Esophagus (tissue), 2 donors: ENCODE data around the gene CFAP54. TPM values are rescaled to one million over a fixed set of nuclear protein-coding genes. Genes with fewer than 3 reads are reported as not detected.
"Not testable (repeated sequence)": the region's sequence is repeated elsewhere in the genome, so short reads cannot be mapped to it uniquely, and the experiment has no call there.

Source experiments
- H3K27ac ChIP-seq, 2 donors: one replicate each; pipeline ENCODE4 v1.5.1; 2013; ENCODE audit warnings: low read depth in 2 of 2, mild to moderate bottlenecking in 2 of 2, inconsistent platforms in 1 of 2, low read length in 1 of 2, moderate library complexity in 1 of 2
- H3K27me3 ChIP-seq, 2 donors: one replicate each; pipeline ENCODE4 v1.6.1; 2013; ENCODE audit warnings: low read length in 2 of 2, control low read depth in 1 of 2, mild to moderate bottlenecking in 1 of 2; ENCODE audit not compliant: insufficient read depth in 2 of 2, control insufficient read depth in 1 of 2
- H3K36me3 ChIP-seq, 2 donors: one replicate each; pipeline ENCODE4 v1.6.1; 2013; ENCODE audit warnings: low read length in 1 of 2; ENCODE audit not compliant: control insufficient read depth in 2 of 2, insufficient read depth in 2 of 2
- H3K4me1 ChIP-seq, 2 donors: one replicate each; pipeline ENCODE4 v1.6.1; 2013; ENCODE audit warnings: low read length in 1 of 2; ENCODE audit not compliant: control insufficient read depth in 2 of 2, insufficient read depth in 2 of 2
- H3K4me3 ChIP-seq, 2 donors: one replicate each; pipeline ENCODE4 v1.5.1; 2013; ENCODE audit warnings: low read length in 2 of 2, mild to moderate bottlenecking in 2 of 2, low read depth in 1 of 2, moderate library complexity in 1 of 2
- H3K9me3 ChIP-seq, 2 donors: one replicate each; pipeline ENCODE4 v1.6.1; 2013; ENCODE audit warnings: mild to moderate bottlenecking in 2 of 2, low read depth in 1 of 2, low read length in 1 of 2, moderate library complexity in 1 of 2; ENCODE audit not compliant: control insufficient read depth in 2 of 2, insufficient read depth in 1 of 2
- WGBS, 2 donors: extraction: QIAGEN DNeasy Blood & Tissue Kit; methylation state at CpG; one replicate each; pipeline ENCODE4 v1.1.7; 2013; 5-methylcytosine and 5-hydroxymethylcytosine counted together
- polyA plus RNA-seq, 2 donors: library from polyadenylated mRNA; stranded (reverse); fragments of 200-250 nt; gene quantifications; one replicate each; pipeline ENCODE4 v1.2.3, GENCODE V29; 2013
- donor health status: healthy with polysubstance abuse.
- donor health status: Bipolar disorder and iron deficiency.

CFAP54 gene
- polyA plus RNA-seq, 2 donors = 0.06 to 0.08 TPM

DNA sequence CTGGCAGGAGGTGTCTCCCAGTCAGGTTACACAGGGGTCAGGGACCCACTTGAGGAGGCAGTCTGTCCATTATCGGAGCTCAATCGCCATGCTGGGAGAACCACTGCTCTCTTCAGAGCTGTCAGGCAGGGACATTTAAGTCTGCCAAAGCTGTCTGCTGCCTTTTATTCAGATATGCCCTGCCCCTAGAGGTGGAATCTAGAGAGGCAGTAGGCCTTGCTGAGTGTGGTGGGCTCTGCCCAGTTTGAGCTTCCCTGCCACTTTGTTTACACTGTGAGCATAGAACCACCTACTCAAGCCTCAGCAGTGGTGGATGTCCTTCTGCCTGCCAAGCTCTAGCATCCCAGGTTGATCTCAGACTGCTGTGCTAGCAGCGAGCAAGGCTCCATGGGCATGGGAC is 115.0 kb downstream of the CFAP54 start:
- not testable (repeated sequence) for H3K4me1 ChIP-seq, H3K36me3 ChIP-seq, H3K27me3 ChIP-seq, H3K4me3 ChIP-seq, H3K27ac ChIP-seq, H3K9me3 ChIP-seq
- 90 to 92% methylated on average over 3 of the region's 3 CpGs for WGBS, 2 donors

DNA sequence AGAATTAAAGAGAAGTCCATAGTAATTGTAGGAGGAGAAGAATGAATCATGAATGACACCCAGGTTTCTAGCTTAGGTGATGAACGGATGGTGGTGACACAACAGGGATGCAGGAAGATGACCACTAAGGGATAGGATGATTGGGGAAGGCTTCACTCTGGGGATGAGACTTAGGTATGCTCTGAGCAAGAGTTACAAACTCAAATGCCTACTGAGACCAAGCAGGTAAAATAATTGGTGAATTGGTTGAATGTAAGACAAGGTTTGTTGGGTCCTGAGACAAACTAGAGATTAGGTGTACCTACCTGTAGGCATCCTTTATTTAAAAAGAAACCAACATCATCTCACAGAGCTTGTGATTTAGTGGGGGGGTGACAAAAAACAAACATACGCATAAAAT is 116.3 kb downstream of the CFAP54 start:
- whole genome bisulfite sequencing, 2 donors = 92 to 93% methylated on average over 2 of the region's 2 CpGs
- Histone ChIP-seq H3K9me3 (no peaks in the 10 kb centered on the region), H3K27me3 (no peaks in the 10 kb centered on the region)

DNA sequence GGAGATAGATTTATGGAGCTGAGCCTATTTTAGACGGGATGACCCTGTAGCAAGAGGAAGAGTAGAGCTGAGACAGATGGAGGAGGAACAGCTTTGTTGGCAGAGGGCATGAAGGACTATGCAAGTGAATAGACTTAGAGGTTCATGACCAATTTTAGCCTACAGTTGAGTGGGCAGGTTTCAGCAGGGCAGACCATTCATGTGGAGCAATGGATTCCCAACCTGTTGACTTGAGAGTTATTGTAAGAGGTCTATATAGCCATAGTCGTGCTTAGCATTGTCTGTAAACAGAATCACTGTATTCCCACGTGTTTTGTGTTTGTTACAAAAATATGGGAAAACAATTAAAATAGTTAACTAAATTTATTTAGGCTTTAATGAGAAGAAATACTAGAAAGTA is 116.8 kb downstream of the CFAP54 start:
- Histone ChIP-seq H3K27ac (no peak overlapping the region), H3K4me3 (no peak overlapping the region), H3K4me1 (no peaks in the 10 kb centered on the region), H3K9me3 (no peaks in the 10 kb centered on the region), H3K36me3 (no peaks in the 10 kb centered on the region), H3K27me3 (no peaks in the 10 kb centered on the region)
- 64 to 69% methylated on average over 3 of the region's 3 CpGs for WGBS, 2 donors

More for the DNA sequence above, 116.3 kb downstream of the CFAP54 start:
- Histone ChIP-seq H3K4me3 (no peak overlapping the region), H3K36me3 (no peaks in the 10 kb centered on the region), H3K4me1 (no peaks in the 10 kb centered on the region), H3K27ac (no peak overlapping the region)

GRCh38 chr12:96606644-96607043 is 117.3 kb downstream of the CFAP54 start:
- no peaks in the 10 kb centered on the region for H3K9me3 ChIP-seq
- H3K4me1 ChIP-seq = no peaks in the 10 kb centered on the region
- no peak overlapping the region for H3K4me3 ChIP-seq
- H3K27me3 ChIP-seq = no peaks in the 10 kb centered on the region
- WGBS, 2 donors = 67 to 68% methylated on average over 4 of the region's 4 CpGs
- H3K27ac ChIP-seq = no peak overlapping the region
- no peaks in the 10 kb centered on the region for H3K36me3 ChIP-seq

DNA sequence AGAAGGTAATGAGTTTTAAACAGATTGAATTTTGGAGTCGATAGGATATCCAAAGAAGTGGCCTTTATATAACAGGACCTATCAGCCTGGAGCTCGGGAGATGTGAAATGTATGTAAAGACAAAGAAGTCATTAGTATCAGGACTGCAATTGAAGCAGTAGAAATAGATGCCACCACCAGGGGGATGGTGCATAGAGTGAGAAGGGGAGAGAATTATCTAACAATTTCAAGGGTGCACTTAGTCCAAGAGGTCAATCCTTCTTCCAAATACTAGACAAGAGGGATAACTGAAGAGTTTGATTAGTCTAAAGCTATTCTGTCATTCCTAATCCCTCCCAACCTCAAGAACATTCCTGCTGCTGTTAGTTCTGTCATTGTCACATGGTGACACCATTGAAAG is 127.8 kb downstream of the CFAP54 start:
- Histone ChIP-seq H3K9me3 (no peaks in the 10 kb centered on the region), H3K27me3 (no peaks in the 10 kb centered on the region), H3K27ac (no peak overlapping the region), H3K4me1 (no peaks in the 10 kb centered on the region), H3K4me3 (no peak overlapping the region), H3K36me3 (no peaks in the 10 kb centered on the region)
- WGBS, 2 donors = 85 to 89% methylated on average over 2 of the region's 2 CpGs

- H3K4me1 ChIP-seq = no peaks in the 10 kb centered on the region
- H3K27ac ChIP-seq = no peak overlapping the region
- H3K36me3 ChIP-seq = no peaks in the 10 kb centered on the region
- no peaks in the 10 kb centered on the region for H3K9me3 ChIP-seq
- H3K4me3 ChIP-seq = no peak overlapping the region
- no peaks in the 10 kb centered on the region for H3K27me3 ChIP-seq
These were observed 133.8 kb downstream of the CFAP54 start for GRCh38 chr12:96623155-96623554.

DNA sequence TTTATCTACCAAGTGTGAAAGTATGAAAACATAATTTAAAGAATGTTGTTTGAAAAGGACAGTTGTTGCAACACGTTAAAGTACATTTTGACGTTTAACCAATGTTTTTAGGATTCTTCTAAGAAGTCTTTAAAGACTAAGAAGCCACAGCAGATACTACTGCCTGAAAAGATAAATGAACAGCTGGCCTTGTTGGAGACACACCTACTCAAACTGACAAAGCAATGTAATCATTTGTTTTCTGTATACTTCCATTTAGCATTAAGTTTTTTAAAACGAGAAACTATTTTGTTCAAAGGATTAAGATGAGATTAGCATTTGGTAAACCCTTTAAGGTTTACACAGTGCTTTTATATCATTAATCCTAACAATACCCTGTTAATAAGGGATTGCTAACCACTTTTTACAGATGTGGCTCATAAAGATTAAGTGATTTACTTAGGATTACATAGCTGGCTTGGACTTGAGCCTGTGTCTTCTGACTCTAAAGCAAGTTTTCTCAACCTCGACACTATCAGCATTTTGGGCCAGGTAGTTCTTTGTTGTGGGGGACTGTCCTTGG is 134.4 kb downstream of the CFAP54 start:
- Histone ChIP-seq H3K27me3 (no peaks in the 10 kb centered on the region), H3K9me3 (no peaks in the 10 kb centered on the region), H3K36me3 (no peaks in the 10 kb centered on the region), H3K4me1 (no peaks in the 10 kb centered on the region), H3K4me3 (no peak overlapping the region), H3K27ac (no peak overlapping the region)
- WGBS, 2 donors = 29 to 40% methylated on average over 4 of the region's 4 CpGs

DNA sequence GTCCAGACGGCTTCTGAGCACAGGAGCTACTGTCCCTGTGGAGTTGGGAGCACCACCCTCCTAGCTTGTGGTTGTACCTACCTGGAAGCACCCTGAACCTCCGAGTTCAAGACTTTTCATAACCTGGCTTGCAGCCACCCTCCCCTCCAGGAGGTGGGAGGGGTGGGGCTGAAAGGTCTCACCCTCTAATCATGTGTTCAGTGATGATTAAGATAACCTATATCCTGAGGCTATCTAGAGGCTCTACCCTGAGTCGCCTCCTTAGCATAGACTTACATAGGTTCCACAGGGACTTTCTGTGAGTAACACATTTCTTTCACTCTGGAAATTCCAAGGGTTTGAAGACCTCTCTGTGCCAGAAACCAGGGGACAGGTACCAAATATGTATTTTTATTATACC is 146.5 kb downstream of the CFAP54 start:
- Histone ChIP-seq H3K4me3 (no peak overlapping the region), H3K4me1 (no peaks in the 10 kb centered on the region), H3K27ac (no peak overlapping the region), H3K36me3 (no peaks in the 10 kb centered on the region), H3K9me3 (no peaks in the 10 kb centered on the region), H3K27me3 (no peaks in the 10 kb centered on the region)
- 71 to 80% methylated on average over 3 of the region's 3 CpGs for WGBS, 2 donors

- no peaks in the 10 kb centered on the region for H3K27me3 ChIP-seq
- H3K27ac ChIP-seq = no peak overlapping the region
- H3K9me3 ChIP-seq = no peaks in the 10 kb centered on the region
- H3K4me1 ChIP-seq = no peaks in the 10 kb centered on the region
- WGBS, 2 donors = 91% methylated on average over 5 of the region's 5 CpGs
- no peak overlapping the region for H3K4me3 ChIP-seq
- H3K36me3 ChIP-seq = no peaks in the 10 kb centered on the region
These were observed 147.5 kb downstream of the CFAP54 start for GRCh38 chr12:96636895-96637294.

- no peak overlapping the region for H3K27ac ChIP-seq
- H3K27me3 ChIP-seq = no peaks in the 10 kb centered on the region
- no peaks in the 10 kb centered on the region for H3K36me3 ChIP-seq
- H3K4me1 ChIP-seq = no peaks in the 10 kb centered on the region
- H3K9me3 ChIP-seq = no peaks in the 10 kb centered on the region
- 38% methylated on average over 1 of the region's 1 CpG for WGBS, 2 donors
- H3K4me3 ChIP-seq = no peak overlapping the region
These were observed 159.5 kb downstream of the CFAP54 start for GRCh38 chr12:96648923-96649322.
